ENCODE measurements around the gene DAPK2.

Gene DAPK2

GRCh38 chr15:64038878-64039610, 7.2 kb downstream of the DAPK2 start:
- TF ChIP-seq SPI1 (IDR thresholded peaks at IDR 0.05; ENCODE audit: low read depth, low read length), result no peak
- no peak for TF ChIP-seq TAF1 (IDR thresholded peaks at IDR 0.05; ENCODE audit: low read depth, low read length)
- no peak for TF ChIP-seq POU2F2 (IDR thresholded peaks at IDR 0.05; ENCODE audit: low read depth, low read length)
- TF ChIP-seq PAX5 (IDR thresholded peaks at IDR 0.05; ENCODE audit: insufficient read depth, low read length, severe bottlenecking), result no peak
- no peak for TF ChIP-seq POLR2AphosphoS5 (IDR thresholded peaks at IDR 0.05; ENCODE audit: low read depth, low read length)
- TF ChIP-seq POLR2A (IDR thresholded peaks at IDR 0.05; ENCODE audit: low read depth, low read length), result no peak
- FAIRE-seq (no peak), DNase-seq (ENCODE audit: insufficient read length, low spot score) (no peak)

- no peak for DNase-seq (ENCODE audit: insufficient read length, low spot score)
- TF ChIP-seq POLR2A (IDR thresholded peaks at IDR 0.05; ENCODE audit: low read depth, low read length) (no peak), POLR2AphosphoS5 (IDR thresholded peaks at IDR 0.05; ENCODE audit: low read depth, low read length) (no peak), PAX5 (IDR thresholded peaks at IDR 0.05; ENCODE audit: insufficient read depth, low read length, severe bottlenecking) (no peak), SPI1 (IDR thresholded peaks at IDR 0.05; ENCODE audit: low read depth, low read length) (no peak), TAF1 (IDR thresholded peaks at IDR 0.05; ENCODE audit: low read depth, low read length) (no peak), POU2F2 (IDR thresholded peaks at IDR 0.05; ENCODE audit: low read depth, low read length) (no peak)
- no peak for FAIRE-seq
Observed at GRCh38 chr15:64037966-64038365, 8.3 kb downstream of the DAPK2 start.

GRCh38 chr15:64037116-64037515, 9.2 kb downstream of the DAPK2 start:
- FAIRE-seq (no peak), DNase-seq (ENCODE audit: insufficient read length, low spot score) (no peak)
- TF ChIP-seq POLR2AphosphoS5 (IDR thresholded peaks at IDR 0.05; ENCODE audit: low read depth, low read length), result no peak
- TF ChIP-seq PAX5 (IDR thresholded peaks at IDR 0.05; ENCODE audit: insufficient read depth, low read length, severe bottlenecking), result no peak
- TF ChIP-seq SPI1 (IDR thresholded peaks at IDR 0.05; ENCODE audit: low read depth, low read length), result no peak
- TF ChIP-seq TAF1 (IDR thresholded peaks at IDR 0.05; ENCODE audit: low read depth, low read length), result no peak
- TF ChIP-seq POLR2A (IDR thresholded peaks at IDR 0.05; ENCODE audit: low read depth, low read length), result no peak
- no peak for TF ChIP-seq POU2F2 (IDR thresholded peaks at IDR 0.05; ENCODE audit: low read depth, low read length)

- DNase-seq (ENCODE audit: insufficient read length, low spot score) (no peak), FAIRE-seq (no peak)
- no peak for TF ChIP-seq PAX5 (IDR thresholded peaks at IDR 0.05; ENCODE audit: insufficient read depth, low read length, severe bottlenecking)
- TF ChIP-seq TAF1 (IDR thresholded peaks at IDR 0.05; ENCODE audit: low read depth, low read length), result no peak
- TF ChIP-seq POLR2AphosphoS5 (IDR thresholded peaks at IDR 0.05; ENCODE audit: low read depth, low read length), result no peak
Observed at GRCh38 chr15:64035525-64035924, 10.8 kb downstream of the DAPK2 start.

- DNase-seq (ENCODE audit: insufficient read length, low spot score) (no peak), FAIRE-seq (no peak)
- TF ChIP-seq SPI1 (IDR thresholded peaks at IDR 0.05; ENCODE audit: low read depth, low read length) (peak; percentile 61; the same call in 1 of the 2 replicates), POLR2A (IDR thresholded peaks at IDR 0.05; ENCODE audit: low read depth, low read length) (no peak)
Observed at GRCh38 chr15:64034519-64034918, 11.8 kb downstream of the DAPK2 start.

- DNase-seq (ENCODE audit: insufficient read length, low spot score), result no peak
- no peak for FAIRE-seq
- TF ChIP-seq POLR2AphosphoS5 (IDR thresholded peaks at IDR 0.05; ENCODE audit: low read depth, low read length) (no peak), SPI1 (IDR thresholded peaks at IDR 0.05; ENCODE audit: low read depth, low read length) (no peak), TAF1 (IDR thresholded peaks at IDR 0.05; ENCODE audit: low read depth, low read length) (no peak), POLR2A (IDR thresholded peaks at IDR 0.05; ENCODE audit: low read depth, low read length) (no peak), POU2F2 (IDR thresholded peaks at IDR 0.05; ENCODE audit: low read depth, low read length) (no peak), PAX5 (IDR thresholded peaks at IDR 0.05; ENCODE audit: insufficient read depth, low read length, severe bottlenecking) (no peak)
Observed at GRCh38 chr15:64032329-64032728, 14.0 kb downstream of the DAPK2 start.

GRCh38 chr15:64030123-64030522, 16.2 kb downstream of the DAPK2 start:
- FAIRE-seq (no peak), DNase-seq (ENCODE audit: insufficient read length, low spot score) (no peak)
- no peak for TF ChIP-seq TAF1 (IDR thresholded peaks at IDR 0.05; ENCODE audit: low read depth, low read length)
- TF ChIP-seq SPI1 (IDR thresholded peaks at IDR 0.05; ENCODE audit: low read depth, low read length), result no peak
- no peak for TF ChIP-seq PAX5 (IDR thresholded peaks at IDR 0.05; ENCODE audit: insufficient read depth, low read length, severe bottlenecking)
- TF ChIP-seq POU2F2 (IDR thresholded peaks at IDR 0.05; ENCODE audit: low read depth, low read length), result no peak
- no peak for TF ChIP-seq POLR2A (IDR thresholded peaks at IDR 0.05; ENCODE audit: low read depth, low read length)
- no peak for TF ChIP-seq POLR2AphosphoS5 (IDR thresholded peaks at IDR 0.05; ENCODE audit: low read depth, low read length)

GRCh38 chr15:64029633-64030032, 16.7 kb downstream of the DAPK2 start:
- peak; percentile 23 for FAIRE-seq
- DNase-seq (ENCODE audit: insufficient read length, low spot score), result no peak
- TF ChIP-seq POLR2A (IDR thresholded peaks at IDR 0.05; ENCODE audit: low read depth, low read length) (no peak), PAX5 (IDR thresholded peaks at IDR 0.05; ENCODE audit: insufficient read depth, low read length, severe bottlenecking) (no peak), POU2F2 (IDR thresholded peaks at IDR 0.05; ENCODE audit: low read depth, low read length) (no peak), POLR2AphosphoS5 (IDR thresholded peaks at IDR 0.05; ENCODE audit: low read depth, low read length) (no peak), SPI1 (IDR thresholded peaks at IDR 0.05; ENCODE audit: low read depth, low read length) (no peak), TAF1 (IDR thresholded peaks at IDR 0.05; ENCODE audit: low read depth, low read length) (no peak)

GRCh38 chr15:64029110-64029509, 17.2 kb downstream of the DAPK2 start:
- DNase-seq (ENCODE audit: insufficient read length, low spot score), result no peak
- TF ChIP-seq PAX5 (IDR thresholded peaks at IDR 0.05; ENCODE audit: insufficient read depth, low read length, severe bottlenecking) (no peak), SPI1 (IDR thresholded peaks at IDR 0.05; ENCODE audit: low read depth, low read length) (no peak), POLR2AphosphoS5 (IDR thresholded peaks at IDR 0.05; ENCODE audit: low read depth, low read length) (no peak), TAF1 (IDR thresholded peaks at IDR 0.05; ENCODE audit: low read depth, low read length) (no peak)
- no peak for FAIRE-seq

GRCh38 chr15:64026591-64026990, 19.7 kb downstream of the DAPK2 start:
- FAIRE-seq (no peak), DNase-seq (ENCODE audit: insufficient read length, low spot score) (no peak)
- TF ChIP-seq SPI1 (IDR thresholded peaks at IDR 0.05; ENCODE audit: low read depth, low read length) (no peak), PAX5 (IDR thresholded peaks at IDR 0.05; ENCODE audit: insufficient read depth, low read length, severe bottlenecking) (no peak), POU2F2 (IDR thresholded peaks at IDR 0.05; ENCODE audit: low read depth, low read length) (no peak), POLR2AphosphoS5 (IDR thresholded peaks at IDR 0.05; ENCODE audit: low read depth, low read length) (no peak), TAF1 (IDR thresholded peaks at IDR 0.05; ENCODE audit: low read depth, low read length) (no peak), POLR2A (IDR thresholded peaks at IDR 0.05; ENCODE audit: low read depth, low read length) (no peak)
